ENCODE data around the gene KCNT2.
"Not testable (repeated sequence)": the region's sequence is repeated elsewhere in the genome, so short reads cannot be mapped to it uniquely, and the experiment has no call there.

Gene KCNT2

GRCh38 chr1:196513821-196514220, 94.4 kb downstream of the KCNT2 start:
- H3K4me1 Mint-ChIP-seq (ENCODE audit: low read depth) = no peaks in the 10 kb centered on the region
- H3K27me3 Mint-ChIP-seq (ENCODE audit: low read depth) = no peaks in the 10 kb centered on the region
- no peak overlapping the region for H3K4me3 Mint-ChIP-seq
- no peak overlapping the region for H3K27ac Mint-ChIP-seq
- no peaks in the 10 kb centered on the region for H3K9me3 Mint-ChIP-seq
- no peaks in the 10 kb centered on the region for H3K36me3 Mint-ChIP-seq (ENCODE audit: low read depth)

- Mint-ChIP-seq H3K9me3 (no peaks in the 10 kb centered on the region), H3K36me3 (ENCODE audit: low read depth) (no peaks in the 10 kb centered on the region), H3K4me1 (ENCODE audit: low read depth) (no peaks in the 10 kb centered on the region), H3K4me3 (no peak overlapping the region), H3K27me3 (ENCODE audit: low read depth) (no peaks in the 10 kb centered on the region), H3K27ac (no peak overlapping the region)
These were observed 97.8 kb downstream of the KCNT2 start for GRCh38 chr1:196510451-196510850.

- not testable (repeated sequence) for H3K27ac Mint-ChIP-seq; H3K27me3 Mint-ChIP-seq (ENCODE audit: low read depth); H3K4me3 Mint-ChIP-seq; H3K36me3 Mint-ChIP-seq (ENCODE audit: low read depth); H3K4me1 Mint-ChIP-seq (ENCODE audit: low read depth); H3K9me3 Mint-ChIP-seq
These were observed 104.0 kb downstream of the KCNT2 start for GRCh38 chr1:196504224-196504623.

DNA sequence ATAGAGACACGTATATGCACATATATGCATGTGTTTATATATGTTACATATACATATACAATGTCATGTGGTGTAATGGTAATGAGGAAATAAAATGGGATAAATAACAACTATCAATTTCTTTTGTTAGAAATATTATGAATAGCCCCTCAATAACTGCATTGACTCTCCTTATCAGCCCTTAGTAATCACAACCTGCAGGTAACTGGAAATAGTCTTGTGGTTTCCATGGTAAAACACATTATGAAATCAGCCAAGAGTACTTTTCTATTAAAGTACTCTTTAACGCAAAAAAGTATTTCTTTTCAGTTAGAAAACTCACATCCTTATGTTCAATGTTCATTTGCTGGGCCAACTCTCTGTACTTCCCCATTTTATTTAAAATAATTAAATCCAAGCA, 105.8 kb downstream of the KCNT2 start:
- H3K4me1 Mint-ChIP-seq (ENCODE audit: low read depth) = no peaks in the 10 kb centered on the region
- H3K27me3 Mint-ChIP-seq (ENCODE audit: low read depth) = no peaks in the 10 kb centered on the region
- no peaks in the 10 kb centered on the region for H3K36me3 Mint-ChIP-seq (ENCODE audit: low read depth)
- H3K9me3 Mint-ChIP-seq = no peaks in the 10 kb centered on the region
- H3K27ac Mint-ChIP-seq = no peak overlapping the region
- no peak overlapping the region for H3K4me3 Mint-ChIP-seq

- no peak overlapping the region for H3K27ac Mint-ChIP-seq
- no peaks in the 10 kb centered on the region for H3K9me3 Mint-ChIP-seq
- H3K4me1 Mint-ChIP-seq (ENCODE audit: low read depth) = no peaks in the 10 kb centered on the region
- H3K27me3 Mint-ChIP-seq (ENCODE audit: low read depth) = no peaks in the 10 kb centered on the region
- H3K36me3 Mint-ChIP-seq (ENCODE audit: low read depth) = no peaks in the 10 kb centered on the region
- H3K4me3 Mint-ChIP-seq = no peak overlapping the region
These were observed 106.3 kb downstream of the KCNT2 start for GRCh38 chr1:196501760-196502428.

- Mint-ChIP-seq H3K4me3 (no peak overlapping the region), H3K36me3 (ENCODE audit: low read depth) (no peaks in the 10 kb centered on the region), H3K27ac (no peak overlapping the region), H3K27me3 (ENCODE audit: low read depth) (no peaks in the 10 kb centered on the region), H3K4me1 (ENCODE audit: low read depth) (no peaks in the 10 kb centered on the region), H3K9me3 (no peaks in the 10 kb centered on the region)
These were observed 110.4 kb downstream of the KCNT2 start for GRCh38 chr1:196497817-196498216.

DNA sequence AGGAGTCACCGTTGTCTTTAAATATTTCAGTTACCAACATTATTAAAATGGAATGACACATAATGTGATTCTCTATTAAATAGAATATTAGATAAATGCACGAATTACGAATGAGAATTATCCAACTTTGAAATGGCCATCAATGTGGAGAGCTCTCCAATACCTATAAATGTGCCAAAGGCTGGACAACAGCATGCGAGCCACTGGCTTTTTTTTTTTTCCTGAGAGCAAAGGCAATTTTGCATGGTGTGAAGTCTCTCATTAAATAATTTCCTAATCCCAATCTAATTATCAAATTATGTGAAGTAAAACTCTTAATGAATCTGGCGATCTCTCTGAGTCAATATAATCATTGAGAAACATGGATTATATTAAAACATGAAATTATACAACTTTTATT, 113.5 kb downstream of the KCNT2 start:
- Mint-ChIP-seq H3K27ac (no peak overlapping the region), H3K4me1 (ENCODE audit: low read depth) (no peaks in the 10 kb centered on the region), H3K9me3 (no peaks in the 10 kb centered on the region), H3K4me3 (no peak overlapping the region), H3K27me3 (ENCODE audit: low read depth) (no peaks in the 10 kb centered on the region), H3K36me3 (ENCODE audit: low read depth) (no peaks in the 10 kb centered on the region)

DNA sequence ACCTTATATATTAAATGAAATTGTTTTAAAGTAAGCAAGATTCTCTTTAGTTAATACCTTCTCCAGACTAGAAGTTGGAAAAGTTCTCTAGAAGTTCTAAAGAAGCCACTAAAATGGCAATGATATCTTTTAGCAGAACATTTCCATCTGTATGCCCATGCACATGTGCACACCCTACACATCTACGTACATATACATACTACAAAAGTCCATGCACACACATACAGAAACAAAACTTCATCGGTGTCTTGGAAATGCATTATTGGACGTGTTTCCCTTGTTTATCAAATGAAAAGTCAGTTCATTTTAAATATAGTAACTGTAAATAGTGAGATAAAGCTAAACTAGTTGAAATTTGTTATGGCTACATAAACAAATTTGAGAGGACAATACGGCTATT, 114.4 kb downstream of the KCNT2 start:
- Mint-ChIP-seq H3K27ac (no peak overlapping the region), H3K36me3 (ENCODE audit: low read depth) (no peaks in the 10 kb centered on the region), H3K4me3 (no peak overlapping the region), H3K9me3 (no peaks in the 10 kb centered on the region), H3K27me3 (ENCODE audit: low read depth) (no peaks in the 10 kb centered on the region), H3K4me1 (ENCODE audit: low read depth) (no peaks in the 10 kb centered on the region)

DNA sequence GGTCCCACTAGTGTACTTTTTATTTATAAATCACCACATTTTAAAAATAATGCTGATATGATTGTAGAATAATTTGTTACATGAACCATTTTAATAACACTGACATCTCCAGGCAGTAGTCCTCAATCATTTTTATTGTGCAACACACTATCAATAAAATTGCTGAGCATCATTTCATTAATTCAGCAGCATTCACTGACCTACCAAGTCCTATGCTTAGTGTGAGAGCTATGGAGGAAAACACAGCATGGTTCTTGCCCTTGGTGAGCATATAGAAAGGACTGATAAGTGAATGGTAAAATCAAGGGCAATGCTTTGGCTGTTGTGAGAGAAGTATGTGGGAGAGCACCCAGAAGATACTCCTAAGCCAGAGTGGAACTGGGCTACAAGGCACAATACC, 119.7 kb downstream of the KCNT2 start:
- no peaks in the 10 kb centered on the region for H3K27me3 Mint-ChIP-seq (ENCODE audit: low read depth)
- no peak overlapping the region for H3K27ac Mint-ChIP-seq
- no peaks in the 10 kb centered on the region for H3K4me1 Mint-ChIP-seq (ENCODE audit: low read depth)
- no peaks in the 10 kb centered on the region for H3K36me3 Mint-ChIP-seq (ENCODE audit: low read depth)
- no peak overlapping the region for H3K4me3 Mint-ChIP-seq
- H3K9me3 Mint-ChIP-seq = no peaks in the 10 kb centered on the region

GRCh38 chr1:196486346-196486745, 121.9 kb downstream of the KCNT2 start:
- Mint-ChIP-seq H3K9me3 (no peaks in the 10 kb centered on the region), H3K27ac (no peak overlapping the region), H3K27me3 (ENCODE audit: low read depth) (no peaks in the 10 kb centered on the region), H3K36me3 (ENCODE audit: low read depth) (no peaks in the 10 kb centered on the region), H3K4me3 (no peak overlapping the region), H3K4me1 (ENCODE audit: low read depth) (no peaks in the 10 kb centered on the region)

DNA sequence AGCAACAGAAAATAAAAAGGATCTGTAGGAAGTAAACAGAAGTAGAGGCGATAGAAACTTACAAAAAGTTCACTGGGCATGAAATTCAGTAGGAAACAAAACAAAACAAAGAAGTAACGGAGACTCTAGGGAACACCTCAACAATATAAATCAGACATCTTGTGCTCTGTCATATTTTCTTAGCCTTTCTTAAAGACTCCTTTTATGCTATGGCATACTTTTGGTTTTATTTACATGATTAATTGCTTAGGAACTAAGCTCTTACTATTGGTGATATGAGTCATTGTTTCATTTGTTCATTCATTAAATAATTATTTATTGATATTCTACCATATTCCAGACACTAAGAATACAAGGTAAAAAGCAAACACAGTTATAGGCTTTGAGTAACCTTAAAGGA, 126.6 kb downstream of the KCNT2 start:
- no peak overlapping the region for H3K4me3 Mint-ChIP-seq
- H3K27ac Mint-ChIP-seq = no peak overlapping the region
- H3K27me3 Mint-ChIP-seq (ENCODE audit: low read depth) = no peaks in the 10 kb centered on the region
- no peaks in the 10 kb centered on the region for H3K9me3 Mint-ChIP-seq
- no peaks in the 10 kb centered on the region for H3K36me3 Mint-ChIP-seq (ENCODE audit: low read depth)
- no peaks in the 10 kb centered on the region for H3K4me1 Mint-ChIP-seq (ENCODE audit: low read depth)

- no peaks in the 10 kb centered on the region for H3K36me3 Mint-ChIP-seq (ENCODE audit: low read depth)
- H3K9me3 Mint-ChIP-seq = no peaks in the 10 kb centered on the region
- H3K4me1 Mint-ChIP-seq (ENCODE audit: low read depth) = no peaks in the 10 kb centered on the region
- no peaks in the 10 kb centered on the region for H3K27me3 Mint-ChIP-seq (ENCODE audit: low read depth)
- no peak overlapping the region for H3K4me3 Mint-ChIP-seq
- no peak overlapping the region for H3K27ac Mint-ChIP-seq
These were observed 131.0 kb downstream of the KCNT2 start for GRCh38 chr1:196477262-196477661.

DNA sequence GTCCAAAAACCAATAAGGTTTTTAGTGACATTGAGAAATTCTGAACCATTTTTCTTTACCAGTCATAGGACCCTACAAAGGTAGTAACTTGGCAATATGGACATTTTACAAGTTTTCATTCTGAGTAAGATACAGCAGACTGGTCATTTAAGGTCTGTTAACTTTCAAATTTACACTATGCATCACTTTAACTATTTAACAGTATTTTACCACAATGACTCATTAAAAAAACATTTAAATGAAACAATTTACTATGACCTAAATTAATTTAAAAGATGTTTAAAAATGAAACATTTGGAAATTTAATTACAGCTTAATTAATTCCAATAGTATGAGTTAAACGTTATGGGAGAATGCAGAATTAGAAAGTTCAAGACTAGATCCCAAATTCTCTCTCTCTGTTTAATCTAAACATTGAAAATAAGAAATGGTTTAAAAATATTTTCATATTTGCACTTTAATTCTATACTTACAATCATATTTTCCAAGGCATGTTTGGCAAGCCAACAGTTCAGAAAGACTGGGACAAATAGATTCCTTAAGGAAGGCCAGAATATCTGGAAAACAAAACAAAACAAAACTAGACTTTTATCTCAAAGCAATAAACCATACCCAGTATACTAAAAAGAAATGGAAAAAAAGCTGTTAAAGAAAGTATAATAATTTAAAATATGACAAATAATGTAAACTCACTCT, 140.9 kb downstream of the KCNT2 start:
- Mint-ChIP-seq H3K36me3 (ENCODE audit: low read depth) (no peaks in the 10 kb centered on the region), H3K27ac (no peak overlapping the region), H3K9me3 (no peaks in the 10 kb centered on the region), H3K4me1 (ENCODE audit: low read depth) (no peaks in the 10 kb centered on the region), H3K27me3 (ENCODE audit: low read depth) (no peaks in the 10 kb centered on the region), H3K4me3 (no peak overlapping the region)

GRCh38 chr1:196466654-196467053, 141.6 kb downstream of the KCNT2 start:
- no peaks in the 10 kb centered on the region for H3K36me3 Mint-ChIP-seq (ENCODE audit: low read depth)
- H3K9me3 Mint-ChIP-seq = no peaks in the 10 kb centered on the region
- no peak overlapping the region for H3K4me3 Mint-ChIP-seq
- H3K27ac Mint-ChIP-seq = no peak overlapping the region
- H3K27me3 Mint-ChIP-seq (ENCODE audit: low read depth) = no peaks in the 10 kb centered on the region
- H3K4me1 Mint-ChIP-seq (ENCODE audit: low read depth) = no peaks in the 10 kb centered on the region

DNA sequence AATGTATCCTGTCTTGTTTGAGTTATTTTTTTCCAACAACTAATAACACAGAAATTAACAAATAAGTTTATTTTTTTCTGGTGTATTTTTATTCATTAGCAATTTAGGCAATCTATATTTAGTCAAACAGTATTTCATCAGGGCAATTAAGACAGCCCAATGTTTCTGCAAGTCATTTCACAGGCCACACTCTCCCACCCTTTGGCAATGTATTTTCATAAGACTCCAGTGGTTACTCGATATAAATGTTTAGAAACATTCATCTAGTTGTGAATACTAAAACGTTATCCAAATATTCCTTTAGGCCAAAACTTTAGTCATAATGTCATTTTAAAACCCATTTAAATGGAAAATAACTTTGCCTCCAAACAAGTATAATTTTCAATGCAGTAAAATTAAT, 142.1 kb downstream of the KCNT2 start:
- H3K4me3 Mint-ChIP-seq = no peak overlapping the region

More for the DNA sequence above, 142.1 kb downstream of the KCNT2 start:
- Mint-ChIP-seq H3K27ac (no peak overlapping the region), H3K27me3 (ENCODE audit: low read depth) (no peaks in the 10 kb centered on the region), H3K4me1 (ENCODE audit: low read depth) (no peaks in the 10 kb centered on the region), H3K36me3 (ENCODE audit: low read depth) (no peaks in the 10 kb centered on the region), H3K9me3 (no peaks in the 10 kb centered on the region)
